GM23248 (cell line): ENCODE data around the gene HSPA6. TPM values are rescaled to one million over a fixed set of nuclear protein-coding genes. Genes with fewer than 3 reads are reported as not detected.

Source experiments
- DNase-seq: peaks from one replicate; pipeline ENCODE4 v3.0.0-alpha.2; 2015
- H2AFZ ChIP-seq: fragments of 200-600 bp; sonication (generic); 2 replicates; pipeline ENCODE4 v1.6.1; 2016; ENCODE audit warnings: antibody characterized with exemption
- H3F3A ChIP-seq: fragments of 200-600 bp; sonication (generic); 2 replicates; pipeline ENCODE4 v1.6.1; 2016; ENCODE audit warnings: mild to moderate bottlenecking, antibody characterized with exemption, mixed run types; ENCODE audit not compliant: insufficient read depth
- H3K27ac ChIP-seq: fragments of 200-600 bp; sonication (generic); 2 replicates; pipeline ENCODE4 v1.5.1; 2016; ENCODE audit warnings: mild to moderate bottlenecking
- H3K27me3 ChIP-seq: fragments of 200-600 bp; sonication (generic); replicated peaks from 2 replicates; pipeline ENCODE4 v1.6.1; 2016; ENCODE audit warnings: mild to moderate bottlenecking; ENCODE audit not compliant: insufficient read depth
- H3K36me3 ChIP-seq: fragments of 200-600 bp; sonication (generic); 2 replicates; pipeline ENCODE4 v1.6.1; 2016; ENCODE audit warnings: low read depth, mild to moderate bottlenecking
- H3K4me1 ChIP-seq: fragments of 200-600 bp; sonication (generic); 2 replicates; pipeline ENCODE4 v1.6.1; 2016; ENCODE audit warnings: mild to moderate bottlenecking; ENCODE audit not compliant: insufficient read depth
- H3K4me2 ChIP-seq: fragments of 200-600 bp; sonication (generic); one replicate; pipeline ENCODE4 v1.6.1; 2016; ENCODE audit warnings: mild to moderate bottlenecking; ENCODE audit not compliant: unreplicated experiment
- H3K4me3 ChIP-seq: fragments of 200-600 bp; sonication (generic); 2 replicates; pipeline ENCODE4 v1.5.1; 2016; ENCODE audit warnings: mild to moderate bottlenecking
- H3K79me2 ChIP-seq: fragments of 200-600 bp; sonication (generic); 2 replicates; pipeline ENCODE4 v1.6.1; 2016; ENCODE audit warnings: mild to moderate bottlenecking; ENCODE audit not compliant: insufficient read depth
- H3K9ac ChIP-seq: fragments of 200-600 bp; sonication (generic); 2 replicates; pipeline ENCODE4 v1.6.1; 2016; ENCODE audit warnings: mild to moderate bottlenecking
- H3K9me2 ChIP-seq: fragments of 200-600 bp; sonication (generic); 2 replicates; pipeline ENCODE4 v1.6.1; 2016; ENCODE audit warnings: mixed run types, mild to moderate bottlenecking, moderate library complexity; ENCODE audit not compliant: insufficient read depth
- H3K9me3 ChIP-seq: fragments of 200-600 bp; sonication (generic); one replicate; pipeline ENCODE4 v1.6.1; 2017; ENCODE audit warnings: low read depth
- H4K20me1 ChIP-seq: fragments of 200-600 bp; sonication (generic); 2 replicates; pipeline ENCODE4 v1.6.0; 2016; ENCODE audit not compliant: insufficient read depth
- EZH2 ChIP-seq: fragments of 200-600 bp; sonication (generic); IDR thresholded peaks from 2 replicates; pipeline ENCODE4 v1.6.1; 2018; ENCODE audit warnings: antibody characterized with exemption, mild to moderate bottlenecking; ENCODE audit not compliant: insufficient read depth, poor library complexity, severe bottlenecking
- EZH2phosphoT487 ChIP-seq: fragments of 200-600 bp; sonication (generic); IDR thresholded peaks from 2 replicates; pipeline ENCODE4 v1.6.1; 2018; ENCODE audit warnings: antibody characterized with exemption, moderate library complexity, mild to moderate bottlenecking, low read depth; ENCODE audit not compliant: insufficient read depth
- WGBS, 2 experiments: methylation state at CpG; one replicate each; pipeline ENCODE4 v1.1.6; 2015 to 2017; ENCODE audit warnings: low lambda C conversion rate in 2 of 2, low coverage in 1 of 2; ENCODE audit errors: missing lambda C conversion rate in 2 of 2; 5-methylcytosine and 5-hydroxymethylcytosine counted together
- in situ Hi-C: fragments of 300-500 bp; cut with MboI; formaldehyde crosslinking; loops from 2 replicates; pipeline ENCODE4 v1.15.0; 2020
- polyA plus RNA-seq: library from polyadenylated mRNA; unstranded; fragments of >200 nt; fragmentation: Nextera tagmentation; extraction: Ambion mirVana; gene quantifications from 2 replicates; pipeline ENCODE4 v1.2.1, GENCODE V29; 2016
- total RNA-seq: library from RNA; depleted of rRNA; stranded (reverse); fragments of >200 nt; shearing (Covaris generic); gene quantifications from 2 replicates; pipeline ENCODE4 v1.2.3, GENCODE V29; 2014

The HSPA6 gene
- total and polyA plus RNA-seq, 2 experiments from 2014 or later, result 0.13 TPM; not detected in 1

GRCh38 chr1:161501234-161501633 is 23.1 kb upstream of the HSPA6 start:
- no peaks in the 10 kb centered on the region for H3F3A ChIP-seq
- WGBS, 2 experiments, result 67 to 94% methylated on average over 1 of the region's 1 CpG
- H3K4me3 ChIP-seq, result no peak overlapping the region
- TF ChIP-seq EZH2 (no peak), EZH2phosphoT487 (no peak)
- no peak overlapping the region for H3K4me2 ChIP-seq
- no peaks in the 10 kb centered on the region for H3K79me2 ChIP-seq
- no peaks in the 10 kb centered on the region for H4K20me1 ChIP-seq
- H3K9ac ChIP-seq, result no peak overlapping the region
- H2AFZ ChIP-seq, result no peak overlapping the region
- DNase-seq, result no peak
- no peaks in the 10 kb centered on the region for H3K9me3 ChIP-seq
- in situ Hi-C loops, result no loop called here
- peaks cover 4% of the 10 kb centered on the region; the same call in 1 of the 2 replicates for H3K27me3 ChIP-seq
- H3K4me1 ChIP-seq, result no peaks in the 10 kb centered on the region
- H3K36me3 ChIP-seq, result no peaks in the 10 kb centered on the region
- H3K9me2 ChIP-seq, result no peaks in the 10 kb centered on the region
- no peak overlapping the region for H3K27ac ChIP-seq

- no peak overlapping the region for H3K4me2 ChIP-seq
- no peaks in the 10 kb centered on the region; the same call in 1 of the 2 replicates for H3K27me3 ChIP-seq
- no peaks in the 10 kb centered on the region for H3K9me2 ChIP-seq
- 66 to 68% methylated on average over 4 of the region's 4 CpGs for WGBS, 2 experiments
- in situ Hi-C loops, result no loop called here
- DNase-seq, result no peak
- no peak overlapping the region for H3K4me3 ChIP-seq
- peaks cover 5% of the 10 kb centered on the region; the same call in 1 of the 2 replicates for H3K4me1 ChIP-seq
- no peaks in the 10 kb centered on the region for H3F3A ChIP-seq
- no peak overlapping the region for H2AFZ ChIP-seq
- H3K36me3 ChIP-seq, result no peaks in the 10 kb centered on the region
- H3K79me2 ChIP-seq, result no peaks in the 10 kb centered on the region
- H3K9me3 ChIP-seq, result no peaks in the 10 kb centered on the region
- no peak overlapping the region for H3K27ac ChIP-seq
- TF ChIP-seq EZH2phosphoT487, result no peak
- TF ChIP-seq EZH2, result no peak
- no peaks in the 10 kb centered on the region for H4K20me1 ChIP-seq
- H3K9ac ChIP-seq, result no peak overlapping the region
Observed at GRCh38 chr1:161502181-161502580, 22.2 kb upstream of the HSPA6 start.

- peak; percentile 61 for DNase-seq
Observed at GRCh38 chr1:161502641-161503393, 21.5 kb upstream of the HSPA6 start.

GRCh38 chr1:161503394-161503748 is 21.0 kb upstream of the HSPA6 start:
- Histone ChIP-seq H3K9me2 (no peaks in the 10 kb centered on the region), H3K9me3 (no peaks in the 10 kb centered on the region), H3F3A (no peaks in the 10 kb centered on the region), H3K27ac (no peak overlapping the region), H3K4me3 (no peak overlapping the region), H3K9ac (no peak overlapping the region), H3K79me2 (no peaks in the 10 kb centered on the region), H3K36me3 (no peaks in the 10 kb centered on the region), H3K27me3 (no peaks in the 10 kb centered on the region), H3K4me2 (no peak overlapping the region), H2AFZ (no peak overlapping the region), H4K20me1 (no peaks in the 10 kb centered on the region), H3K4me1 (peaks cover 5% of the 10 kb centered on the region; the same call in 1 of the 2 replicates)
- no peak for DNase-seq
- in situ Hi-C loops, result no loop called here
- no peak for TF ChIP-seq EZH2

More at GRCh38 chr1:161502641-161503393, 21.5 kb upstream of the HSPA6 start:
- in situ Hi-C loops, result no loop called here
- Histone ChIP-seq H3K36me3 (no peaks in the 10 kb centered on the region), H3K9ac (no peak overlapping the region), H3K4me1 (peaks cover 5% of the 10 kb centered on the region; the same call in 1 of the 2 replicates), H2AFZ (no peak overlapping the region), H3K4me3 (no peak overlapping the region), H3K79me2 (no peaks in the 10 kb centered on the region), H3K27ac (no peak overlapping the region), H3K9me2 (no peaks in the 10 kb centered on the region), H3F3A (no peaks in the 10 kb centered on the region), H3K27me3 (no peaks in the 10 kb centered on the region; the same call in 1 of the 2 replicates), H3K4me2 (no peak overlapping the region), H4K20me1 (no peaks in the 10 kb centered on the region), H3K9me3 (no peaks in the 10 kb centered on the region)
- TF ChIP-seq EZH2 (no peak), EZH2phosphoT487 (no peak)
- 92 to 93% methylated on average over 1 of the region's 1 CpG for WGBS, 2 experiments
